ENCODE measurements around the gene SLC35D1. TPM values are rescaled to one million over a fixed set of nuclear protein-coding genes. Genes with fewer than 3 reads are reported as not detected.
"Not testable (repeated sequence)": the region's sequence is repeated elsewhere in the genome, so short reads cannot be mapped to it uniquely, and the experiment has no call there.

SLC35D1 gene
- total and polyA plus RNA-seq, 2 of the 13 experiments (the other 11 are each of a cell fraction or from before 2014, with no cell fraction given) = 12.4 to 41.5 TPM

DNA sequence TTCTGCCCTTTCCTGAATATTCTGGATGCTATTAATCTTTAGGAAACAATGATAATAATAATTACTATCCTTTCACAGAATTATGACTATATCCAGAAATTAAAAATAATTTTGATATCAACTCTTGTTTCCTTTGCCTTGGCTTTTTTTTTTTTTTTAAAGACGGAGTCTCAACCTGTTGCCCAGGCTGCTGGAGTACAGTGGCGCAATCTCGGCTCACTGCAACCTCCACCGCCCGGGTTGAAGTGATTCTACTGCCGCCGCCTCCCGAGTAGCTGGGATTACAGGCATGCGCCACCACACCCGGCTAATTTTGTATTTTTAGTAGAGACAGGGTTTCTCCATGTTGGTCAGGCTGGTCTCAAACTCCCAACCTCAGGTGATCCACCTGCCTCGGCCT lies 74.3 kb downstream of the SLC35D1 start:
- CTCF ChIA-PET (ENCODE audit: low intra/inter-chr PET ratio, low total read pairs); ATAC-seq; BruUV-seq (replicated peaks); FAIRE-seq; H3K9ac ChIP-seq (ENCODE audit: insufficient read depth, low read depth, low read length); H3K27me3 ChIP-seq (ENCODE audit: control insufficient read depth in 1 of 2, insufficient read depth in 2 of 2, low read length in 2 of 2); H2AFZ ChIP-seq (ENCODE audit: low read length); DNase-seq (ENCODE audit: low spot score); H3K9me3 ChIP-seq (ENCODE audit: low read length); H3K27ac ChIP-seq (ENCODE audit: extremely low read length, insufficient read depth, low read length); H3K4me3 ChIP-seq (replicated peaks in 1 of 3; ENCODE audit: insufficient read depth in 1 of 3, low read depth in 2 of 3, low read length in 3 of 3); H3K79me2 ChIP-seq (ENCODE audit: insufficient read depth, low read length); POLR2A ChIA-PET; H4K20me1 ChIP-seq (ENCODE audit: insufficient read depth, low read length); intact Hi-C loops (cut with micrococcal nuclease; ENCODE audit: unreplicated experiment); H3K4me2 ChIP-seq (ENCODE audit: low read depth, low read length); in situ Hi-C loops (cut with HindIII; ENCODE audit: extremely low pct_ligation_motif_present, low pct_unique_long_range_greater_than_20kb): not testable (repeated sequence)
- Histone ChIP-seq H3K36me3 (replicated peaks in 1 of 2; ENCODE audit: control insufficient read depth in 1 of 2, insufficient read depth in 2 of 2, low read length in 2 of 2) (peaks cover 6 to 49% of the 10 kb centered on the region in 2 experiments), H3K4me1 (ENCODE audit: insufficient read depth, low read length) (peaks cover 15% of the 10 kb centered on the region)
- 98% methylated on average over 11 of the region's 11 CpGs for WGBS (ENCODE audit: low lambda C conversion rate)

DNA sequence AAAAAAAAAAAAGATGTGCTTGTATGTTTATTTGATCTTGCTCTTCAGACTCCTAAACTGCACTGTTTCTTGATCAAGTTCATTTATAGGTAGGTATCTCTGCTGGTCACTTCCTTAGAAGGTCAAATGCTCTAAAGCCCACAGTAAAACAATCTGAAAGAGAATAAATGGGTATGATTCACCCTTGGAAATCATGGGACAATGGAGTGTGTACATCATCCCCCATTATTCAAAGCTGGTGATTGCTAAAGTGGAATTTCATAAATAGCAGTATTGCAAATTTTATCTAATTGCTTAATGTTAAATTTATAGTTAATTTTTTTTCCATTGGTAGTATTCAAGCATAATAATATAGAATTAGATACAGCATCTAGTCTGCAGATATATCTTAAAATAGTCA lies 75.7 kb downstream of the SLC35D1 start:
- no peaks in the 10 kb centered on the region for H4K20me1 ChIP-seq (ENCODE audit: insufficient read depth, low read length)
- H3K9me3 ChIP-seq (ENCODE audit: low read length) = no peaks in the 10 kb centered on the region
- TF ChIP-seq MAFK (conservative IDR thresholded peaks at IDR 0.05 in 1 of 2, IDR thresholded peaks at IDR 0.05 in 1 of 2; ENCODE audit: low read length in 2 of 2) (no peak), ISX (CRISPR knock-in tag; conservative IDR thresholded peaks at IDR 0.05) (no peak), ZBTB42 (CRISPR knock-in tag; IDR thresholded peaks at IDR 0.05) (no peak), ZMYM4 (CRISPR knock-in tag; IDR thresholded peaks at IDR 0.05) (no peak), SATB2 (CRISPR knock-in tag; IDR thresholded peaks at IDR 0.05) (no peak), MTA3 (CRISPR knock-in tag; IDR thresholded peaks at IDR 0.05) (no peak)
- no peak overlapping the region for H3K27ac ChIP-seq (ENCODE audit: extremely low read length, insufficient read depth, low read length)
- ChIA-PET POLR2A (no interaction called here), CTCF (ENCODE audit: low intra/inter-chr PET ratio, low total read pairs) (no interaction called here)
- no peak overlapping the region for H3K4me3 ChIP-seq (replicated peaks in 1 of 3; ENCODE audit: insufficient read depth in 1 of 3, low read depth in 2 of 3, low read length in 3 of 3)
- no peak overlapping the region for H3K9ac ChIP-seq (ENCODE audit: insufficient read depth, low read depth, low read length)
- no TSS peak for BruUV-seq (replicated peaks)
- H3K4me2 ChIP-seq (ENCODE audit: low read depth, low read length) = no peak overlapping the region
- peaks cover 4 to 48% of the 10 kb centered on the region in 2 experiments for H3K36me3 ChIP-seq (replicated peaks in 1 of 2; ENCODE audit: control insufficient read depth in 1 of 2, insufficient read depth in 2 of 2, low read length in 2 of 2)
- H2AFZ ChIP-seq (ENCODE audit: low read length) = no peak overlapping the region
- ATAC-seq (no peak), DNase-seq (ENCODE audit: low spot score) (no peak), FAIRE-seq (no peak)
- in situ Hi-C loops (cut with HindIII; ENCODE audit: extremely low pct_ligation_motif_present, low pct_unique_long_range_greater_than_20kb) = no loop called here
- H3K79me2 ChIP-seq (ENCODE audit: insufficient read depth, low read length) = no peaks in the 10 kb centered on the region
- H3K27me3 ChIP-seq (ENCODE audit: control insufficient read depth in 1 of 2, insufficient read depth in 2 of 2, low read length in 2 of 2) = no peaks in the 10 kb centered on the region
- intact Hi-C loops (cut with micrococcal nuclease; ENCODE audit: unreplicated experiment) = no loop called here
- peaks cover 15% of the 10 kb centered on the region for H3K4me1 ChIP-seq (ENCODE audit: insufficient read depth, low read length)
